Gastroesophageal sphincter (tissue), 3 donors: ENCODE data around the gene HLA-DMA.

Source experiments
- CTCF ChIP-seq, 4 experiments: fragments of 200-600 bp in 2 of 4; fragments of 450-650 bp in 2 of 4; sonication (generic) in 1 of 4; IDR thresholded peaks; one replicate each; pipeline ENCODE4 v1.5.1; 2017 to 2019; ENCODE audit warnings: antibody characterized with exemption in 4 of 4, mild to moderate bottlenecking in 2 of 4, moderate library complexity in 2 of 4
- POLR2AphosphoS5 ChIP-seq: sonication (generic); formaldehyde crosslinking; IDR thresholded peaks from one replicate; pipeline ENCODE4 v1.6.1; 2017; ENCODE audit warnings: antibody characterized with exemption

GRCh38 chr6:32932132-32932868 lies 20.6 kb downstream of the HLA-DMA start:
- TF ChIP-seq CTCF (IDR thresholded peaks at IDR 0.05): no peak
- TF ChIP-seq POLR2AphosphoS5: no peak
